Mesenchymal stem cell (in vitro differentiated cells and primary cell): Measurements from ENCODE around the gene KCNQ2.

Source experiments
- DNase-seq: peaks from one replicate; pipeline ENCODE4 v3.0.0-alpha.2; 2013
- H2AFZ ChIP-seq: one replicate; pipeline ENCODE4 v1.6.1; 2013; ENCODE audit warnings: low read depth, mild to moderate bottlenecking, control low read depth, inconsistent platforms, low read length, moderate library complexity
- H2AK5ac ChIP-seq: 2 replicates; pipeline ENCODE4 v1.6.1; 2013; ENCODE audit warnings: low read length, moderate library complexity, mild to moderate bottlenecking, inconsistent platforms; ENCODE audit not compliant: severe bottlenecking
- H2BK120ac ChIP-seq: one replicate; pipeline ENCODE4 v1.6.1; 2013; ENCODE audit warnings: low read depth, mild to moderate bottlenecking, inconsistent platforms, low read length, moderate library complexity
- H2BK12ac ChIP-seq, 2 experiments: one replicate each; pipeline ENCODE4 v1.6.1; 2013; ENCODE audit warnings: inconsistent platforms in 2 of 2, low read length in 2 of 2, mild to moderate bottlenecking in 2 of 2, moderate library complexity in 2 of 2, control low read depth in 1 of 2
- H2BK15ac ChIP-seq: one replicate; pipeline ENCODE4 v1.6.1; 2013; ENCODE audit warnings: mild to moderate bottlenecking, low read depth, inconsistent platforms; ENCODE audit not compliant: poor library complexity, severe bottlenecking
- H2BK5ac ChIP-seq: 2 replicates; pipeline ENCODE4 v1.6.1; 2013; ENCODE audit warnings: low read depth, mild to moderate bottlenecking, low read length, control low read depth, inconsistent platforms; ENCODE audit not compliant: poor library complexity, severe bottlenecking
- H3K14ac ChIP-seq, 2 experiments: one replicate each; pipeline ENCODE4 v1.6.1; 2013; ENCODE audit warnings: inconsistent platforms in 2 of 2, low read length in 2 of 2, control low read depth in 1 of 2, mild to moderate bottlenecking in 1 of 2, moderate library complexity in 1 of 2
- H3K18ac ChIP-seq, 2 experiments: one replicate each; pipeline ENCODE4 v1.6.1; 2013; ENCODE audit warnings: inconsistent platforms in 2 of 2, low read length in 2 of 2, control low read depth in 1 of 2, low read depth in 1 of 2, mild to moderate bottlenecking in 1 of 2
- H3K23ac ChIP-seq, 2 experiments: one replicate each; pipeline ENCODE4 v1.6.1; 2013; ENCODE audit warnings: inconsistent platforms in 2 of 2, low read length in 2 of 2, mild to moderate bottlenecking in 2 of 2, moderate library complexity in 2 of 2, control low read depth in 1 of 2
- H3K27ac ChIP-seq: 2 replicates; pipeline ENCODE4 v1.5.1; 2013; ENCODE audit warnings: mild to moderate bottlenecking, moderate library complexity, low read length, control low read depth, inconsistent platforms; ENCODE audit not compliant: poor library complexity, severe bottlenecking
- H3K27me3 ChIP-seq, 2 experiments: 2 replicates each; pipeline versions ENCODE4 v1.6.1 to v1.7.0; 2013; ENCODE audit warnings: low read length in 2 of 2, mild to moderate bottlenecking in 2 of 2, moderate library complexity in 2 of 2, control low read depth in 1 of 2, inconsistent platforms in 1 of 2; ENCODE audit not compliant: control insufficient read depth in 1 of 2, insufficient read depth in 1 of 2
- H3K36me3 ChIP-seq, 2 experiments: 2 replicates each; pipeline versions ENCODE4 v1.6.1 to v1.7.0; 2013; ENCODE audit warnings: low read length in 2 of 2, control low read depth in 1 of 2, inconsistent platforms in 1 of 2, low read depth in 1 of 2, mild to moderate bottlenecking in 1 of 2; ENCODE audit not compliant: insufficient read depth in 2 of 2, control insufficient read depth in 1 of 2
- H3K4ac ChIP-seq, 2 experiments: one replicate each; pipeline ENCODE4 v1.6.1; 2013; ENCODE audit warnings: inconsistent platforms in 2 of 2, low read length in 2 of 2, mild to moderate bottlenecking in 2 of 2, moderate library complexity in 2 of 2, control low read depth in 1 of 2, low read depth in 1 of 2
- H3K4me1 ChIP-seq: 2 replicates; pipeline ENCODE4 v1.6.1; 2013; ENCODE audit warnings: low read depth, low read length, control low read depth; ENCODE audit not compliant: control insufficient read depth, insufficient read depth
- H3K4me2 ChIP-seq: 2 replicates; pipeline ENCODE4 v1.6.1; 2013; ENCODE audit warnings: low read length, mild to moderate bottlenecking, inconsistent platforms; ENCODE audit not compliant: poor library complexity, severe bottlenecking
- H3K4me3 ChIP-seq, 2 experiments: 2 replicates each; pipeline versions ENCODE4 v1.5.1 to v1.7.0; 2013; ENCODE audit warnings: low read length in 2 of 2, mild to moderate bottlenecking in 2 of 2, control low read depth in 1 of 2, low read depth in 1 of 2; ENCODE audit not compliant: insufficient read depth in 1 of 2
- H3K79me1 ChIP-seq: replicated peaks from 2 replicates; pipeline ENCODE4 v1.6.1; 2013; ENCODE audit warnings: mild to moderate bottlenecking, control low read depth, low read length, inconsistent platforms; ENCODE audit not compliant: poor library complexity, severe bottlenecking
- H3K9ac ChIP-seq: 2 replicates; pipeline ENCODE4 v1.7.0; 2013; ENCODE audit warnings: mild to moderate bottlenecking, low read length, moderate library complexity
- H3K9me3 ChIP-seq: 2 replicates; pipeline ENCODE4 v1.7.0; 2013; ENCODE audit warnings: mild to moderate bottlenecking, low read length; ENCODE audit not compliant: control insufficient read depth
- H4K8ac ChIP-seq: one replicate; pipeline ENCODE4 v1.6.1; 2013; ENCODE audit warnings: inconsistent platforms, mild to moderate bottlenecking, low read length, moderate library complexity
- H4K91ac ChIP-seq: one replicate; pipeline ENCODE4 v1.6.1; 2013; ENCODE audit warnings: mild to moderate bottlenecking, low read length, inconsistent platforms
- WGBS: methylation state at CpG from one replicate; pipeline ENCODE4 v1.1.7; 2013; ENCODE audit warnings: mixed read lengths; 5-methylcytosine and 5-hydroxymethylcytosine counted together

The KCNQ2 gene

GRCh38 chr20:63363981-63364561 is 108.4 kb downstream of the KCNQ2 start:
- H3K36me3 ChIP-seq: no peaks in the 10 kb centered on the region
- peaks cover 6% of the 10 kb centered on the region for H3K4me1 ChIP-seq
- H4K8ac ChIP-seq: no peak overlapping the region
- H2BK120ac ChIP-seq: no peak overlapping the region
- no peak overlapping the region for H2AK5ac ChIP-seq
- H3K79me1 ChIP-seq: no peaks in the 10 kb centered on the region
- H3K23ac ChIP-seq: no peak overlapping the region
- no peak for DNase-seq
- no peak overlapping the region for H3K4me3 ChIP-seq
- no peak overlapping the region for H2AFZ ChIP-seq
- no peak overlapping the region for H2BK5ac ChIP-seq
- peaks cover 62 to 77% of the 10 kb centered on the region in 2 experiments for H3K27me3 ChIP-seq
- no peak overlapping the region for H3K9ac ChIP-seq
- H4K91ac ChIP-seq: no peak overlapping the region
- no peak overlapping the region for H3K18ac ChIP-seq
- no peaks in the 10 kb centered on the region for H3K9me3 ChIP-seq
- H2BK12ac ChIP-seq: no peak overlapping the region
- no peak overlapping the region for H3K27ac ChIP-seq
- H3K14ac ChIP-seq: no peak overlapping the region
- no peak overlapping the region for H2BK15ac ChIP-seq
- H3K4me2 ChIP-seq: no peak overlapping the region
- WGBS: 74% methylated on average over 19 of the region's 19 CpGs
- no peak overlapping the region for H3K4ac ChIP-seq

GRCh38 chr20:63363013-63363957 is 109.2 kb downstream of the KCNQ2 start:
- H3K27ac ChIP-seq: no peak overlapping the region
- no peak overlapping the region for H3K4me2 ChIP-seq
- peaks cover 62 to 69% of the 10 kb centered on the region in 2 experiments for H3K27me3 ChIP-seq
- no peak for DNase-seq
- H3K9me3 ChIP-seq: no peaks in the 10 kb centered on the region
- H2AFZ ChIP-seq: no peak overlapping the region
- H4K8ac ChIP-seq: no peak overlapping the region
- 84% methylated on average over 22 of the region's 23 CpGs for WGBS
- no peak overlapping the region for H3K4ac ChIP-seq
- H3K18ac ChIP-seq: no peak overlapping the region
- peaks cover 6% of the 10 kb centered on the region for H3K4me1 ChIP-seq
- H3K14ac ChIP-seq: no peak overlapping the region
- H3K36me3 ChIP-seq: no peaks in the 10 kb centered on the region
- H2BK15ac ChIP-seq: no peak overlapping the region
- H2BK120ac ChIP-seq: no peak overlapping the region
- H2AK5ac ChIP-seq: no peak overlapping the region
- H4K91ac ChIP-seq: no peak overlapping the region
- no peak overlapping the region for H3K23ac ChIP-seq
- H2BK12ac ChIP-seq: no peak overlapping the region
- H3K4me3 ChIP-seq: no peak overlapping the region
- no peak overlapping the region for H2BK5ac ChIP-seq
- H3K9ac ChIP-seq: no peak overlapping the region
- no peaks in the 10 kb centered on the region for H3K79me1 ChIP-seq

GRCh38 chr20:63362436-63363009 is 109.9 kb downstream of the KCNQ2 start:
- Histone ChIP-seq H3K27me3 (peaks cover 56 to 65% of the 10 kb centered on the region in 2 experiments), H3K4ac (no peak overlapping the region), H3K14ac (no peak overlapping the region), H3K79me1 (no peaks in the 10 kb centered on the region), H2AK5ac (no peak overlapping the region), H3K9ac (no peak overlapping the region), H3K23ac (no peak overlapping the region), H3K18ac (no peak overlapping the region), H2BK12ac (no peak overlapping the region), H4K8ac (no peak overlapping the region), H3K27ac (no peak overlapping the region), H4K91ac (no peak overlapping the region), H2BK5ac (no peak overlapping the region), H3K9me3 (no peaks in the 10 kb centered on the region), H2AFZ (no peak overlapping the region), H3K36me3 (no peaks in the 10 kb centered on the region), H2BK120ac (no peak overlapping the region), H3K4me1 (peaks cover 6% of the 10 kb centered on the region), H2BK15ac (no peak overlapping the region), H3K4me2 (no peak overlapping the region), H3K4me3 (no peak overlapping the region)
- 64% methylated on average over 16 of the region's 16 CpGs for WGBS
- DNase-seq: no peak
